GM12874 (cell line): ENCODE results near the gene TSHR.

Experiments
- TF ChIP-seq, protein P1 (sequence below): IDR thresholded peaks from 2 replicates; pipeline ENCODE4 v1.5.1; 2011; ENCODE audit warnings: low read depth, mild to moderate bottlenecking, control low read depth, low read length, moderate library complexity; ENCODE audit not compliant: insufficient read depth

The TSHR gene

GRCh38 chr14:80973931-80974641, 18.7 kb downstream of the TSHR start:
- TF ChIP-seq, protein P1, sequence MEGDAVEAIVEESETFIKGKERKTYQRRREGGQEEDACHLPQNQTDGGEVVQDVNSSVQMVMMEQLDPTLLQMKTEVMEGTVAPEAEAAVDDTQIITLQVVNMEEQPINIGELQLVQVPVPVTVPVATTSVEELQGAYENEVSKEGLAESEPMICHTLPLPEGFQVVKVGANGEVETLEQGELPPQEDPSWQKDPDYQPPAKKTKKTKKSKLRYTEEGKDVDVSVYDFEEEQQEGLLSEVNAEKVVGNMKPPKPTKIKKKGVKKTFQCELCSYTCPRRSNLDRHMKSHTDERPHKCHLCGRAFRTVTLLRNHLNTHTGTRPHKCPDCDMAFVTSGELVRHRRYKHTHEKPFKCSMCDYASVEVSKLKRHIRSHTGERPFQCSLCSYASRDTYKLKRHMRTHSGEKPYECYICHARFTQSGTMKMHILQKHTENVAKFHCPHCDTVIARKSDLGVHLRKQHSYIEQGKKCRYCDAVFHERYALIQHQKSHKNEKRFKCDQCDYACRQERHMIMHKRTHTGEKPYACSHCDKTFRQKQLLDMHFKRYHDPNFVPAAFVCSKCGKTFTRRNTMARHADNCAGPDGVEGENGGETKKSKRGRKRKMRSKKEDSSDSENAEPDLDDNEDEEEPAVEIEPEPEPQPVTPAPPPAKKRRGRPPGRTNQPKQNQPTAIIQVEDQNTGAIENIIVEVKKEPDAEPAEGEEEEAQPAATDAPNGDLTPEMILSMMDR = no peak

- TF ChIP-seq, protein P1 = no peak
Measured at GRCh38 chr14:80974679-80975078, 19.3 kb downstream of the TSHR start.

DNA sequence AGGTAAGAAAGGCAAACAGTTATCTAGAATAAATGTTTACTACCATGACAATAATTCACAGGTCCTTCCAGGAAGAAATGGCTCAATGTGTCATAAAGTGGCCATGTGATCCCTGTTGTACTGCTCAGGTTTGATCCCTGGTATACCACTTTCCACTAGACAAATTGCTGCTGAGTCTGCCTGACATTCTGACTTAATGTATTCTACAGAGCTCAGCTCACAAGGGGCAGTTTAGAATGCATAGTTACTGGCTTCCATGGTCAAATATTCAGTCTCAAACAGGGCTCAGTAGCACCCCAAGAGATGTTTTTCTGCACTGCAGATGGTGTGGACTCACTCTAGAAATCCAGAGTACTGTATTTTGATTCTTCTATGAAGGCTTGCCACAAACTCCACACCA, 21.8 kb downstream of the TSHR start:
- TF ChIP-seq, protein P1 = peak; percentile 26; the same call in 1 of the 2 replicates

GRCh38 chr14:80978403-80978802, 23.0 kb downstream of the TSHR start:
- TF ChIP-seq, protein P1 = no peak

GRCh38 chr14:80979951-80980350, 24.5 kb downstream of the TSHR start:
- TF ChIP-seq, protein P1 = no peak

DNA sequence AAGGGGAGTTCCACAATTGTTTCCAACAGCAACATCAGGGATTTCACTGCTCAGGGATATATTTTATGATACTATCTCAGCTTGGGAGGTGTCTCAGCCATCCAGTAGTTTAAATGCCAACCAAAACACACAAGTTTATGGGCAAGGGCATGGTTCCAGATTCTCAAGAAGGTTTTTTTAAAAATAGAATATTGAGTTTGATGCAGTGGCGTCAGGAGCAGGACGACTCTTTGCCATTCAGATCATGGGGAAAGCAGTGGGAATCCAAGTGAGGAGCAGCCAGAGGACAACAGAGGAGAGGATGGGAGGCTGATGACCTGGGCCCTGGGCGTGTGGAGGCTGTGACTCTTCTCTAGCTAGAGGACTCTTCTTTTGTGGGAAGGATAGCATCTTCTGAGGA, 25.7 kb downstream of the TSHR start:
- TF ChIP-seq, protein P1 = no peak

GRCh38 chr14:80981673-80982072, 26.3 kb downstream of the TSHR start:
- TF ChIP-seq, protein P1 = no peak
